ENCODE measurements around the gene WDR5. TPM values are rescaled to one million over a fixed set of nuclear protein-coding genes. Genes with fewer than 3 reads are reported as not detected.

WDR5 gene
- total RNA-seq, 6 donors from 2014 or later: 23.3 to 48.2 (median 27.3) TPM

DNA sequence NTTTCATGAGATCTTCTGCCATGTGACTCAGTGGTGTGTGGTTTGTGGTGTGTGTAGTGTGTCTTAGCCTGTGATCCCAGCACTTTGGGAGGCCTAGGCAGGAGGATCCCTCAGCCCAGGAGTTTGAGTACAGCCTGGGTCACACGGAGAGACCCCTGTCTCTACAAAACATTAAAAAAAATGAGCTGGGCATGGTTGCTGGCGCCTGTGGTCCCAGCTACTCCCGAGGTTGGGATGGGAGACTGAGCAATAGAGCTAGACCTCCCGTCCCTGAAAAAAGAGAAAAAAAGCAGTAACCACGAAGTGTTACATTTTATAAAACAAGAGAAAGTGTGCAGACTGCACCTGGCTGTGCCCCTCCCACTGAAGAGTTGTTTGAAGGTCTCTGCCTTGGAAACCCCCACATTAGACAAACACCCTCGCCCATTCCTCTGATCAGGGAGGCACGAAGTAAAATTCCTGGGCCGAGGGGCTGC, 49.7 kb downstream of the WDR5 start:
- Histone ChIP-seq H3K27me3 (no peaks in the 10 kb centered on the region), H3K4me3 (no peak overlapping the region), H3K27ac (no peak overlapping the region), H3K9me3 (no peaks in the 10 kb centered on the region), H3K36me3 (no peaks in the 10 kb centered on the region), H3K4me1 (peaks cover 0 to 11% (median 1%) of the 10 kb centered on the region in 4 donors)
- ATAC-seq (ENCODE audit: low FRiP score in 2 of 2) (no peak), DNase-seq (peak in 1 of 2 donors; percentile 16)
- 56 to 63% methylated on average over 8 of the region's 8 CpGs for WGBS, 2 donors
- TF ChIP-seq EP300 (IDR thresholded peaks at IDR 0.05) (no peak), CTCF (IDR thresholded peaks at IDR 0.05) (no peak), POLR2A (IDR thresholded peaks at IDR 0.05) (no peak), POLR2AphosphoS5 (IDR thresholded peaks at IDR 0.05) (no peak)

GRCh38 chr9:134186471-134187109, 50.7 kb downstream of the WDR5 start:
- Histone ChIP-seq H3K27me3 (no peaks in the 10 kb centered on the region), H3K36me3 (no peaks in the 10 kb centered on the region), H3K27ac (no peak overlapping the region), H3K9me3 (no peaks in the 10 kb centered on the region), H3K4me1 (peaks cover 0 to 11% (median 1%) of the 10 kb centered on the region in 4 donors), H3K4me3 (no peak overlapping the region)
- DNase-seq (peak; percentile 16 to 65), ATAC-seq (ENCODE audit: low FRiP score in 2 of 2) (no peak)
- 58 to 63% methylated on average over 19 to 21 of the region's 21 CpGs for WGBS, 2 donors
- no peak for TF ChIP-seq POLR2AphosphoS5 (IDR thresholded peaks at IDR 0.05)
- no peak for TF ChIP-seq CTCF (IDR thresholded peaks at IDR 0.05)
- no peak for TF ChIP-seq EP300 (IDR thresholded peaks at IDR 0.05)
- no peak for TF ChIP-seq POLR2A (IDR thresholded peaks at IDR 0.05)

DNA sequence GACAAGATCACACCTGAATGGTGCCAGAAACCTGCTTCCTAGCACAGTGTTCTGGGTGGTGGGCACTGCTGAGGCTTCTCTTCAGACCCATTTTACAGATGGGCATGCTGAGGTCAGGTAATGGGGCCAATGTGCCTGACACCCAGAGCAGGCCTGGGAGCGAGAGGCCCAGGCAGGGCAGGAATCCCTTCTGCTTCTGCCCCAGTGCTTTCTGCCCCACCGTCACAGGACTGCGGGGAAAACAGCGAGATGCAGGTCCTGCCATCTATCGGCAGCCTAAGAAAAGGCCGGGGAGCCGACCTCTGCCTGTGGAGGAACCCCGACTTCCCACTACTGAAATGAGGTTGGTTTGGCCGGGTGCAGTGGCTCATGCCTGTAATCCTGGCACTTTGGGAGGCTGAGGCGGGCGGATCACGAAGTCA, 51.2 kb downstream of the WDR5 start:
- Histone ChIP-seq H3K4me1 (peaks cover 0 to 11% (median 1%) of the 10 kb centered on the region in 4 donors), H3K9me3 (no peaks in the 10 kb centered on the region), H3K27ac (no peak overlapping the region), H3K27me3 (no peaks in the 10 kb centered on the region), H3K36me3 (no peaks in the 10 kb centered on the region), H3K4me3 (no peak overlapping the region)
- 87 to 88% methylated on average over 12 of the region's 12 CpGs for WGBS, 2 donors
- TF ChIP-seq POLR2AphosphoS5 (IDR thresholded peaks at IDR 0.05): no peak
- TF ChIP-seq POLR2A (IDR thresholded peaks at IDR 0.05): no peak
- TF ChIP-seq EP300 (IDR thresholded peaks at IDR 0.05): no peak
- TF ChIP-seq CTCF (IDR thresholded peaks at IDR 0.05): no peak
- DNase-seq: peak in 1 of 2 donors; percentile 18
- ATAC-seq (ENCODE audit: low FRiP score in 2 of 2): no peak

DNA sequence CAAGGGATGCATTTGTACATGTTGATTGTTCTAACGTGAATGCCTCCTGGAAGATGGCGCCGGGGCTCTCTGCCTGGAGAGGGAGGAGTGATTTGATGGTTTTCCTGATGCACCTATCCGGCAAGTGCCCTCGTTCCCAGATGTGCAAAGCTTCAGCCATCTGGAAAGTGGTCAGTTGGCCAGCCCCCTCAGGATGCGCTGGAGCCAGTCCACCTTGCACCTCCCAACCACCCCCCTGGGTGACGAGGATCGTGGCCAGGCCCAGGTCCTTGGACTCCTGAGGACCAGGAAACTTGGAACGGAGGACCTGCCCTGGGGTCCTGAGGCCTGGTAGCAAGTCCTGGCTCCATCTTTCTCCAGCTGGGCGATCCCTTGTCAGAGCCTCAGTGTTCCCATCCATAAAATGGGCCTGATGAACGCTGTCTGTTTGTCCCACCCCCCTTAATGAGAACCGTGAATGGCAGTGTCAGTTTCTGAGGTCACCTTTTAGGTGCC, 52.1 kb downstream of the WDR5 start:
- DNase-seq (peak in 1 of 2 donors; percentile 6), ATAC-seq (ENCODE audit: low FRiP score in 2 of 2) (no peak)
- Histone ChIP-seq H3K27me3 (no peaks in the 10 kb centered on the region), H3K36me3 (no peaks in the 10 kb centered on the region), H3K9me3 (no peaks in the 10 kb centered on the region), H3K4me3 (no peak overlapping the region), H3K4me1 (peaks cover 0 to 11% (median 5%) of the 10 kb centered on the region in 4 donors), H3K27ac (no peak overlapping the region)
- TF ChIP-seq POLR2A (IDR thresholded peaks at IDR 0.05): no peak
- no peak for TF ChIP-seq EP300 (IDR thresholded peaks at IDR 0.05)
- no peak for TF ChIP-seq POLR2AphosphoS5 (IDR thresholded peaks at IDR 0.05)
- no peak for TF ChIP-seq CTCF (IDR thresholded peaks at IDR 0.05)
- 82 to 91% methylated on average over 12 of the region's 12 CpGs for WGBS, 2 donors
